Fibroblast of peridontal ligament (primary cell): ENCODE results near the gene IRAG1.
A peak's percentile ranks its signal among the peaks of the same experiment; 100 is the strongest.

ENCODE experiments used
- DNase-seq: peaks from one replicate; pipeline ENCODE4 v3.0.0-alpha.2; 2010; ENCODE audit errors: extremely low read depth

Gene IRAG1, protein sequence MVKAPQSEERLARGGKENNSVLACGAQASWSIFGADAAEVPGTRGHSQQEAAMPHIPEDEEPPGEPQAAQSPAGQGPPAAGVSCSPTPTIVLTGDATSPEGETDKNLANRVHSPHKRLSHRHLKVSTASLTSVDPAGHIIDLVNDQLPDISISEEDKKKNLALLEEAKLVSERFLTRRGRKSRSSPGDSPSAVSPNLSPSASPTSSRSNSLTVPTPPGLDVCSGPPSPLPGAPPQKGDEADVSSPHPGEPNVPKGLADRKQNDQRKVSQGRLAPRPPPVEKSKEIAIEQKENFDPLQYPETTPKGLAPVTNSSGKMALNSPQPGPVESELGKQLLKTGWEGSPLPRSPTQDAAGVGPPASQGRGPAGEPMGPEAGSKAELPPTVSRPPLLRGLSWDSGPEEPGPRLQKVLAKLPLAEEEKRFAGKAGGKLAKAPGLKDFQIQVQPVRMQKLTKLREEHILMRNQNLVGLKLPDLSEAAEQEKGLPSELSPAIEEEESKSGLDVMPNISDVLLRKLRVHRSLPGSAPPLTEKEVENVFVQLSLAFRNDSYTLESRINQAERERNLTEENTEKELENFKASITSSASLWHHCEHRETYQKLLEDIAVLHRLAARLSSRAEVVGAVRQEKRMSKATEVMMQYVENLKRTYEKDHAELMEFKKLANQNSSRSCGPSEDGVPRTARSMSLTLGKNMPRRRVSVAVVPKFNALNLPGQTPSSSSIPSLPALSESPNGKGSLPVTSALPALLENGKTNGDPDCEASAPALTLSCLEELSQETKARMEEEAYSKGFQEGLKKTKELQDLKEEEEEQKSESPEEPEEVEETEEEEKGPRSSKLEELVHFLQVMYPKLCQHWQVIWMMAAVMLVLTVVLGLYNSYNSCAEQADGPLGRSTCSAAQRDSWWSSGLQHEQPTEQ

DNA sequence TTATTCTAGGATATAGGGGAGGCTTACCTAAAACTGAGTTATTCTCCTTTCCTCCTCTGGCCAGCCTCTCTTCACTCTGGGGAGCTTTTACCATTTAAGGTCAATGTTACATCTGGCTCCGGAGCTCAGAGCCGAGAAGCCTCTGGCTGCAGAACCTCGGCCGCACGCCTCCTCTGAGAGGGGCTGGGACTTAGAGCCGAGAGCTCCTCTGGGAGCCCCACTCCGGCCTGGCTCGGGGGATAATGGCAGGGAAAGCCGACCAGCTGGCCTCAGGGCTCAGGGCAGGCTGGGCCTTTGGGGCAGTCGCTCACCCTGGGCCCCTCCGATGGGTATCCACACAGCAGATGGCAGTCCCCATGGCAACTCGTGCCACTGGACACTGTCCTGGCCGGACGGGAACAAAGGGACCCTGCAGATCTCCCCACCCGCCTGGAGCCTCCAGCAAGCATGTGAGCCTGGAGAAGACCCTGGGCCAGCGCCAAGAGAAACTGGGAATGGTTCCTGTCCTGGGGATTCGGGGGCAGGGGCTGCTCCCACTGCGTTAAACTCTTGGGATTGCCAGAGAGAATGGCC, at the start of gene IRAG1:
Gene IRAG1, minus strand, starts transcription at position 247 of the 573 bp plus-strand sequence. Its CDS starts 153 bp downstream, at position 94.
- peak; percentile 71 for DNase-seq

GRCh38 chr11:10742460-10743208, 49.1 kb upstream of the IRAG1 start:
- peak; percentile 33 for DNase-seq

DNA sequence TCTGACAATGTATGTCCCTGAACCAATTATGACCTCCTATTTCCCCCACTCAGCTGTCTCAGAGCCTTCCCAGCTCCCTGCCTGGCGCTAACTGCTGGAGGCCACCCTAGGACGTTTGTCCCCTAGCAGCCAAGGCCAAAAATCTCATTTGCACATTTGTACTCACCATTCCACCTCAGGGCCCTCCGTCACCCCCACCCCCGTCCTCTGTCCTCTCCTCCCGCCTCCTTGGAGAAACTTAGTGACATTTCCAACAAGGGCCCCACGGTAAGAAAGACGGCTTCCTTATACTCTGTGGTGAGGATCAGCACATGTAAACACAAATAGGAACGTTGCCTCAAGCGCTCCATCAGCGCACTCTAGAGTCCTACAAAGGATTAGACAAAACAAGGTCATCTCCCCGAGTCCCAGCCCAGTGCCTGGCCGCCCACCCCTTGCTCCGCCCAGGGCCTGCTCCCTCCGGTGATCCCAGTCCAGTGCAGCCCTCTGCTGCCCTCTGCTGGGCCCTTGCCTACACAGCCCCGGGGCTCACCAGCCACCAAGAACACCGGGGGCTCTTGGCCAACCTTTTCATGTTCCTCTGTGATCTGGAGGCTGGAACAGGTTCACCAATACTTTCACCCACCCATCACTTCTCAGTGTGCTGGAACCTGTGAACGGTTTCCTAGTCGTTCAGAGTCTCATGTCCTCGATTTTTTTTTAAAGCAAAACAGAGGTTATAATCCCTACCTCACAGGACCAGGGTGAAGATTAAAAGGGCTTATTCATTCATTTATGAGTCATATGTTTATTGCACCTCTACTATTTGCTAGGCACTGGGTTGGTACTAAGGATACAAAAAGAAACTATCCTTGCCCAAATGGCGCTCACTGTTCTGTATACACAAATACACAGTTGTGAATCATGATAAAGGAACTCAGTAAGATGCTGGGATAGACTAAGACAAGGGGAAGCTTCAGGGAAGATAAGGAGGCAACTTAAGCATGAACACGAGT, 42.2 kb upstream of the IRAG1 start:
- peak; percentile 97 for DNase-seq

GRCh38 chr11:10731064-10731680, 37.6 kb upstream of the IRAG1 start:
- DNase-seq: peak; percentile 35

GRCh38 chr11:10730151-10730550, 36.6 kb upstream of the IRAG1 start:
- no peak for DNase-seq

GRCh38 chr11:10728789-10729472, 35.4 kb upstream of the IRAG1 start:
- peak; percentile 76 for DNase-seq

DNA sequence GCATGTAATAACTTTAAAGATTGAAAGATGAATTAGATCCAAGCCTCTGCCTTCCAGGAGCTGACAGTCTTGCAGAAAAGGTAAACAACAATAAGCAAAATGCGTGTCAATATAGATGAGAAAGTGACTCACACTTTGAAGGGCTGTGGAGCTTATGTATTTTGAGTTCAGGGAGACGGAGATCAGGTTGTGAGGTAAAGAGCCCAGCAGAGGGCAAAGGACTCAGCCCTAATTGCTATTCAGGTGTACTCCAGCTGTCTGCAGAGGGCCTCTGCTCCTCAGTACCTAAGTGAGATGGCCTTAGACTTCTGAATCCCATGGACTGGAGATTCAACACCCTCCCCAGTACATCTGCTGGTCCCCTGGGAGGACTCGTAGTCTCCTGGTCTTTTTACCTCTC, 34.6 kb upstream of the IRAG1 start:
- no peak for DNase-seq

DNA sequence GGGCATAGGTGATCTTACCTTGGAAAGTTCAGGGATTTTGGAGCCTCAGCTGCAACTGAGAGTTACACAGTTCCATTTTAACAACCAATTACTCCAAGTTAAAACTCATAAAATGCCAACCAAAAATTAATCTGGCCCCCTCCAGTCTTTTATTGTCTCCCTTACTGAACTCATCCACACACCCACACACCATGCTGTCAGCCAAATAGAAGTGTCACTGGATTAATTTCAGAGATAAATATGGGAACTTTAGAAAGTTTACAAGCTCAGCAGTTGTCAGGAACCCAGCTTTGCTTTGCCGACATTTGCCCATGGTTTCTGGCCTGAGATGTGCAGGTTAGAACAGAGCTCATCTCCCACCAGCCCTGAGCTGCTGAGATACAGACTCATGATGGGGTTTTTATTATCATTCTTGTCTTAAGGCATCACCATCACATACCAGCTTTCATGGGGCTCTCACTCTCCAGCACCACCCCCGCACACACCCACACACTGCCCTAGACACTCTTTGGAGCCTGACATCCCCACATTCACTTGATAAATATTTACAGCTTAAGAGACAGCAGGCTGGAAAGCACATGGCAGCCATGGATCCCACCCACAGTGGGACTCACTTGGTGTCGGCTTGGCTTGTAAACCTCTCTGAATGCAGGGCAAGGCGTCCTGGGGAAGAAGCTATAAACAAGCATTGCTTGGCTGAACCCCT, 33.7 kb upstream of the IRAG1 start:
- no peak for DNase-seq

- no peak for DNase-seq
Observed at GRCh38 chr11:10725907-10726253, 32.3 kb upstream of the IRAG1 start.

DNA sequence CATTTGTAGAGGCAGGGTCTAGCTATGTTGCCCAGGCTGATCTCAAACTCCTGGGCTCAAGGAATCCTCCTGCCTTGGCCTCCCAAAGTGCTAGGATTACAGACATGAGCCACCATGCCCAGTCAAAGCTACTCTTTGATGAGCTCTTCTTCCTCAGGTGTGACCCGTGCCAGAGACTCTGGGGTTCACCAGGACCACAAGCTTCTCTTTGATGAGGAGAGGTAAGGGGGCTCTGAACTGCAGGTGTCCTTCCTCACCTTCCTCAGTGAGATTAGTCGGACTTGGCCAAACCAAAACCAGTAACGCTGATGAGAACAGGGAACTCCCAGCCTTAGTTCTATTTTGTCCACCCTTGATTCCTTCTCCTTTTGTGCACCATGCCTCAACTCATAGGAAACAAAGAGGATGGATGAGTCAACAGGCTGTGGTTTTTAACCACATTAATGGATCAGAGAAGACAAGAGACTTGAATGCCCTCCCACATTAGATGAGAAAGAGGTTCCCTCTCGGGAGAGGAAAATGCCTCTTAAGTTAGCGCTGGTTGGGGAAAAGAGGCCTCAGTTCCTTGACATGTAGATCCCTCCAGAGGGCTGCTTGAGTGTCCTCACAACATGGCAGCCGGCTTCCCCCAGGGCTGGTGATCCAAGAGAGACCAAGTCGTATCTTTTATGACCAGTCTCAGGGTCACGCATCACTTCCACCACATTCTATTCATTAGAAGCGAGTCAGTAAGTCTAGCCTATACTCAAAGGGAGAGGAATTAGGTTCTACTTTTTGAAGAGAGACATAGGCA, 31.8 kb upstream of the IRAG1 start:
- peak; percentile 58 for DNase-seq

- no peak for DNase-seq
Observed at GRCh38 chr11:10722307-10722706, 28.8 kb upstream of the IRAG1 start.

DNA sequence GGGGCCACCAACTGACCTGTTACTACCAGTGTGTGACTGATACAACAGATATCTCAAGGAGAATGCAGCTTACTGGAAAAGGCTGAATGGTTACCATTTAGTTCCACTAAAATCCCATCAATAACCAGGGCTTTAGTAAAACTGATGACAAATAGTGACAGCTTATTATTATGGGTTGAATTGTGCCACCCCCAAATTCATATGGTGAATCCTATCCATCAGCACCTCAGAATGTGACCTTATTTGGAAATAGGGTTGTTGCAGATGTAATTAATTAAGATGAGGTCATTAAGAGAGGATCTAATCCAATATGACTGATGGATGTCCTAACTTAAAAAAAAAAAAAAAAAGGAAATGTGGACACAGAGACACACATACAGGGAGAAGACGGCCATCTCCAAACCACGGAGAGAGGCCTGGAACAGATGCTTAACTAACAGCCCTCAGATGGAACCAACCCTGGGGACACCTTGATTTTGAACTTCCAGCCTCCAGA, 27.4 kb upstream of the IRAG1 start:
- DNase-seq: no peak

GRCh38 chr11:10719616-10720015, 26.1 kb upstream of the IRAG1 start:
- no peak for DNase-seq

GRCh38 chr11:10716543-10717259, 23.1 kb upstream of the IRAG1 start:
- DNase-seq: no peak

- DNase-seq: peak; percentile 41
Observed at GRCh38 chr11:10716122-10716521, 22.6 kb upstream of the IRAG1 start.

GRCh38 chr11:10715571-10715970, 22.0 kb upstream of the IRAG1 start:
- no peak for DNase-seq
